Activated effector memory CD4-positive, alpha-beta T cell treated with anti-CD3 and anti-CD28 coated beads, Interleukin-2, amount 50 U/mL, for 16 hours (primary cell): ENCODE data around the gene NCAM2.
"Not testable (repeated sequence)": the region's sequence is repeated elsewhere in the genome, so short reads cannot be mapped to it uniquely, and the experiment has no call there.

Experiments
- DNase-seq: peaks from one replicate; pipeline ENCODE4 v3.0.0-alpha.2; 2020

Gene NCAM2

DNA sequence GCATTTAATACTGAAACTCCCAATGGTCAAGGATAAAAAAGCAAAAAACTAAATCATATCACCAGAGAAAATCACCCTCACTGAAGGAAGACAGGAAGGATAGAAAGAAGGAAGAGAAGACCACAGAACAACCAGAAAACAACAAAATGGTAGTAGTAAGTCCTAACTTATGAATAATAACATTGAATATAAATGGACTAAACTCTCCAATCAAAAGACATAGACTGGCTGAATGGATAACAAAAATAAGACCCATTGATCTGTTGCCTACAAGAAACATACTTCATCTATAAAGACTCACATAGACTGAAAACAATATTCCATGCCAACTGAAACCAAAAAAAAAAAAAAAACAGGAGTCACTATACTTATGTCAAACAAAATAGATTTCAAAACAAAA is 347.7 kb downstream of the NCAM2 start:
- DNase-seq, result no peak

DNA sequence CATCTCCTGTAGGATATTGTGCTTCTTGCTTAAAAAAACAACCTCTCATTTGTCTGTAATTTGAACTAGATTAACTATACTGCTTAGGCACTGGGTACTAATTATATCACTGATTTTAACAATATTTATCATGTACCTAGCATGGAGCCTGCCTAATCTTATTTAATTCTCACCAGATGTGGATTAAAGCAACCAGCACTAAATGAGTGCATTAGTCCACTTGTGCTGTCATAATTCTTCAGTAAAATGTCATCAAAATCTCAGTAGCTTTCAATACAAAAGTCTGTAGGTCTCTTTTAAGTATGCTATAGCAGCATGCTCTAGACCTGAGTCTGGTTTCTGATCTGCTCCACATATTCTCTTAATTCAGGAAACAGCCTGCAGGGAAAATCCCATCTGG is 368.1 kb downstream of the NCAM2 start:
- no peak for DNase-seq

DNA sequence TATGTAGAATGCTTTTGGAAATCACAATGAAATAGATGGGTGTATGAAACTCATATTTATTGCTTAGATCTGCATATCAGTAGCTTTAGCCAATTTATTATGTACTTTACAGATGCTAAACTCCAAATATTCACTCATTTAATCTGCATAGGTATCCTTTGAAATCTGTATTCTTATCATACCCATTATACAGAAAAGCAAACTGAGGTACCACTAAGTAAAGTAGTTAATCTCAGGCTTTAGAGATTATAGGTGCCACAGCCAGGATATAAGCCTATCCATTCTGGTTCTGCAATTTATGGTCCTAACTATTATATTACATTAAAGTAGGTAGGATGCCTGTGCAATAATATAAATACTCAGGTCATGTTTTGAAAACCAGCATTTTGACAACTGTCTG is 369.4 kb downstream of the NCAM2 start:
- no peak for DNase-seq

DNA sequence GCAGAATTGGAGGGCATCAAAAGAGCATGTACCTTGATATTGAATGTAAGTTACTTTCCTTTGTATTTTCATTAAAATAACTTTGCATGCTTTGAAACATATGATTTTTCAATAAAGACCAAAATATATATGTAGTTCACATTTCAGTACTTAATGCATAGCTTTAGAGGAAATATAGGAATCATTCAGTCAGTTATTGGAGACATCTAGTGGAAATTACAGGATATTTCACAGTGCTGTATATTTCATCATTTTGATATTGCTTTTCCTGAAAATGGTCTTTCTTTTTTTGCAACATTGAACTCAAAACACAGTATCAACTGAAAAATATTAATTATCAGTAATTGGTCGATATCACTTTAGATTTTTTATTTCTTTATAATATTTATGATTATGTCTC is 375.8 kb downstream of the NCAM2 start:
- no peak for DNase-seq

DNA sequence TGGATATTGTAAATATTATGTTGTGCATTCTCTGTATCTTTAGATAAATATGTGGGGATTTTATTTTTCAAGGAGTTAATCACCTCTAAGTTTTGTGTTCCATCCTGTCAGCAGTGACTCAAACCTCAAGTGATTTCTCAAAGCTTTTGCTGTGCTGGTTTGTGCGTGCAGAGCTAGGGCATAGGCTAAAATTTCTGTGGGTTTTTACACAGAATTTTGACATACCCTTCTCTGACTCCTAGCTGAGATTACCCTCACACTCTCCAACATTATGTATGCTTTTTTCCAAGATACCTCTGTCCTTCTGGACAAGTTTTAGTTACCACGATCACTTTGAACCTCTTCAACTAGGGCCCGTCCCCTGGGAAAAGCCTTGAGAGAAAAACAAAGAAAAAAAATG is 384.9 kb downstream of the NCAM2 start:
- no peak for DNase-seq

DNA sequence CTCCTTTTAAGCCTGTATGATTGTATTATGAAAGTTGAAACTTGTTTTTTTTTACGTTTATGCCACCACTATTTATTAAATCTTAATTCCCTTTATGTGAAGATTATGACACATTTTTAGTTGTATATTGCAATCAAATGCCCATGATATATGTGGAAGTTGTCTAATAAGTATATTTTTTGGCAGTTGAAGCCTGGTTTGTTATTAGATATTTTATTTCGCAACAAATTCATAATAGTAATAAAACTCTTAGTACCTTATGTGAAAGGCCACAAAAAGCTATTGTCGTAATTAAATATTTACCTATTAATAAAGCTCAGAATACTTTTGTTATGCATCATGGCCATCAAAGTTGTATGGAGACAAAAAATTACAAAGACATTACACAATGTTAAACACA is 386.8 kb downstream of the NCAM2 start:
- DNase-seq, result no peak

DNA sequence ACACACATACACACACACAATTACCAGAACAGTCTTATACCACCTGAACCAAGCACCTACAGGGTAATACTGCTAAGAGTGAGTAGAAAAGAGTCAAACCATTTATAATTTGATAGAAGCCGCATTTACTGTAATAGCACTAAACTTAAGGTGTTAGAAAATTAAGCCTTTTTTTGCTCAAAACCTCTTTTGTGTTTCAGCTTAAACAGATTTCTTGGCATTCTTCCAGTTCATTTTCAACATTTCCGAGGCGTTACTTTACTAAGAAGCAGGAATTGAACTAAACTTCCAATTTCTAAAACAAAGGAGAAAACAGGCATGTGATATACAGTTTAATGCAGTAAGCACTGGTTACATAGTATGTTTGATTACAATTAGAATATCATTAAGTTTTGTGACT is 387.2 kb downstream of the NCAM2 start:
- DNase-seq, result no peak

DNA sequence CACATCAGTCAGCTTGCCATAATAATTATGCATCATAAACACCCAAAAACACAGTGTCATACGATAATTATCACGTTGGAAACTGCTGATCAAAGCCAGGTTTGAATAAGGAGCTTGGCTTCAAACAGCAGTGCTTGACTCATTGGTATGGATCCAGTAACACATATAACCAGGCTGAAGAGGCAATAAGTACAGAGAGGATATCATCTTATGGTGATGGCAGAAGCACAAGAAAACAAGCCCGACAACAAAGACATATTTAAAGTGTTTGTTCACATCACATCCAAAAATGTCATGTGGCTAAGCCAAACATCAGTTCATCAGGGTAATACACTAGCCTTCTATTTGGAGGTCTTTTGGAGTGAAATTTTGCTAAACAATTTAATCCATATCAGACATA is 389.7 kb downstream of the NCAM2 start:
- no peak for DNase-seq

DNA sequence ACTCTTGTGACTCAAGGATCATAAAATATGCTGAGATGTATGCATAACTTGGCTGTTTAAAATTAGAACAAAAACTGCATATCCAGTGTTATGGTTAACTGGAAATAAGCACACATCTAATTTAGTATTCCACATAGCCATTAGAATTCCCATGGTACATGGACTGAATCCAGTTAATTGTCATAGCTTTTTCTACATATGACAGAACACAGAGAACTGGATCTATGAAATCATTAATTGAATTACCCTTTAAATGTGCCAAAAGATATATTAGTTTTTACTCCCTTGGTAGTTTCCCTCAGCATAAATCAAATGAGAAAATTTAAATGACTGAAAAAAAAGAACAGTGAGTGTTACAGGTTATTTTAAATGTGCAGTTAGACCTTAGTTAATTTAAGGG is 395.9 kb downstream of the NCAM2 start:
- DNase-seq, result no peak

DNA sequence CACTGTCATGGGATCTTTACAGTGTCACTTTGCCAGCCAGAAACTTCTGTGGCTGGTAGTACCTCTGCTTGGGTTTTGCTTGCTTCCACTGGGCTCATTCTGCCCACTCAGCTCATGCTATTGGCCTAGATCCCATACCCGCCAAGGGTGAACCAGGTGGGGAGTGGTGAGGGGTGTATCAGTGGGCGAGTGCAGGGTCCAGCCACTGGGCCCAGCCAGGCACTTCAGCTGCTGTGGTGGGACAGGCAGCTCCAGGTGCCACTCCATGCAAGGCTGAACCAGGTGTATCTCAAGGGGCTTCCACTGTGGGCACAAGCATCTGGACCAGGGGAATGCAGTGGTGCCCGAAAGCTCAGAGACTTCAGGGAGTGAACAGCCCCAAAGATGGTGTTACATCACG is 398.2 kb downstream of the NCAM2 start:
- no peak for DNase-seq

DNA sequence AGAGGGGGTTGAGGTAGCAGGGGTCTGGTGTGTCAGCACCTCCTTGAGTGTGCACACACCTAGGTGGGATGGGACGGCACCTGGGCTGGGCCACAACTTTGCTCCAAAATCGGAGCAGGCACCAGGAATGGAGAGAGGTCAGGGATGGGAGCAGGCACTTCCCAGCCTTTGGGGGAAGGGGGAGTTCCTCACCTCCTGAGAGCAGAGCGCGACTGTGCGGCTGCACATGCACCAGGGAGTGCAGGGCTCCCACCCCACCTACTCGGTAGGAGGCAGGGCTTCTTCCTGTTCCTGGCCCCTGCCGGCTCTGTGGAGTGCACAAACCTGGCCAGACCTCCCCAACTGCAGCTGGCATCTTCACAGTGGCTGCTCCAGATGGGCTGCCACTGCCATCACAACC is 399.3 kb downstream of the NCAM2 start:
- DNase-seq, result no peak

DNA sequence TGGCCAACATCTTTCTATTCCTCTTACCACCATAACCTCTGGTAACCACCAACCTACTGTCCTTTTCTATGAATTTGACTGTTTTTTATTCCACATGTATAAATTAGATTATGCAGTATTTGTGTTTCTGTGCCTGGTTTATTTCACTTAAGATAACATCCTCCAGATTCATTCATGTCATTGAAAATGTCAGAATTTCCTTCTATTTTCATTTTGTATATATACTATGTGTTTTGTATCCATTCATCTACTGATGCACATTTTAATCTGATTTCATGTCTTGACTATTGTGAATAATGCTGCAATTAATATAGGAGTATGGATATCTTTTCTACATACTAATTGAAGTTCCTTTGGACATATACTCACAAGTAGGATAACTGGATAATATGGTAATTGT is 403.2 kb downstream of the NCAM2 start:
- no peak for DNase-seq

DNA sequence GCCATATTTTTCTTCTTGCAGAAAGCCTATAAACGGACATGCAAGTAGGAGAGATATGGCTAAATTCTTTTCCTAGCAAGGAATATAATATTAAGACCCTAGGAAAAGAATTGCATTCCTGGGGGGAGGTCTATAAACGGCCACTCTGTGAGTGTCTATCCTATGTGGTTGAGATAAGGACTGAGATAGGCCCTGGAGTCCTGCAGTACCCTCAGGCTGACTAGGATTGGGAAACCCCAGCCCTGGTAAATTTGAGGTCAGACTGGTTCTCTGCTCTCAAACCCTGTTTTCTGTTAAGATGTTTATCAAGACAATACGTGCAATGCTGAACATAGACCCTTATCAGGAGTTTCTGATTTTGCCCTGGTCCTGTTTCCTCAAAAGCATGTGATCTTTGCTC is 404.0 kb downstream of the NCAM2 start:
- not testable (repeated sequence) for DNase-seq

DNA sequence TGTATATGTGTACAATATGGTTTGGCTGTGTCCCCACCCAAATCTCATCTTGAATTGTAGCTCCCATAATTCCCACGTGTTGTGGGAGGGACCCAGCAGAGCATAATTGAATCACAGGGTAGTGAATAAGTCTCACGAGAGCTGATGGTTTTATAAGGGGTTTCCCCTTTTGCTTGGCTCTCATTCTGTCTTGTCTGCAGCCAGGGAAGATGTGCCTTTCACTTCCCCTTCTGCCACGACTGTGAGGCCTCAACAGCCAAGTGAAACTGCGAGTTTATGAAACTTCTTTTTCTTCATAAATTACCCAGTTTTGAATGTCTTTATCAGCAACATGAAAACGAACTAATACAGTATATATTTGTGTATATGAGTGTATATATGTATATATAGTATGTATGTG is 406.1 kb downstream of the NCAM2 start:
- not testable (repeated sequence) for DNase-seq

DNA sequence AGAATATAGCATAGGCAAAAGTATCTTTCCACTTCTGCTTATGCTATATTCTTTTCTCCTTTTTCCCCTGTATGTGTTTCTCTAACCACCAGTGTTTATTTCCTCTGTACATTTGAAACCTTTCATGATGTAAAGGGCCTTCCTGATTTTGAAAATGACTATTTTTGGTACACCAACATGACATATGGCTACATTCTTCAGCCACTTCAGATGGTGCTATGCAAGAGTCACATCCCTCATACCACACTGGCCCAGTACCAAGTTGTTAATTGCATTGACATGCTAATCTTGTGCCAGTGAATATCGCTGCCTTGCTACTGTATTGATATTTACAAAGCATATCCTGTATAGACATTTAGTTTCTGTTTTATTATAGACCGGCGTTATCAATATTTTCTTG is 408.7 kb downstream of the NCAM2 start:
- DNase-seq, result no peak

DNA sequence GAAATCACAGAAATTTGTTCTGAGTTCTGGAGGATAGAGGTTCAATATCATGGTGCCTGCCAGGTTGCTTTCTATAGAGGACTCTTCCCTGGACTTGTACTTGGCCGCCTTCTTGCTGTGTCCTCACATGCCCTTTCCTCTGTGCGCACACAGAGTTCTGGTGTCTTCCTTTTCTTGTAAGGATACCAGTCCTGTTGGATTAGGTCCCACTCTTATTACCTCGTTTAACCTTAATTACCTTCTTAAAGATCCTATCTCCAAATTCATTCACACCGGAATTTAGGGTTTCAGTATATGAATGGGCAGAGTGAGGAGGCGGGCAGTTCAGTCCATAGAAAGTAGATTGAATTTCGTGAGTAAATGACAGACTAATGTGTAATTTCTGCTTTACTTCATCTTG is 413.9 kb downstream of the NCAM2 start:
- no peak for DNase-seq

DNA sequence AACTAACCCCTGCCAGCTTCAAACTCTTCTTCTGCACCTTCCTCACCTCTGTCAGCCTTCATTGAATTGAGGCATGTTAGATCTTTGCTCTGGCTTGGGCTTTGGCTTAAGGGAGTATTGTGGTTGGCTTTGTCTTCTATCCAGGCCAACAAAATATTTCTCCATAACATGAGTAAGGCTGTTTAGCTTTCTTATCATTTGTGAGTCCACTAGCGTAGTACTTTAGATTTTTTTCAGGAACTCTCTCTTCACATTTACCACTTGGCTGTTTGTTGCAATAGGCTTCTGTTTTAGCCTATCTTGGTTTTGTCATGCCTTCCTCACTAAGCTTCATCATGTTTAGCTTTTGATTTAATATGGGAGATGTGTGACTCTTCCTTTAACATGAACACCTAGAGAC is 417.5 kb downstream of the NCAM2 start:
- DNase-seq, result no peak

DNA sequence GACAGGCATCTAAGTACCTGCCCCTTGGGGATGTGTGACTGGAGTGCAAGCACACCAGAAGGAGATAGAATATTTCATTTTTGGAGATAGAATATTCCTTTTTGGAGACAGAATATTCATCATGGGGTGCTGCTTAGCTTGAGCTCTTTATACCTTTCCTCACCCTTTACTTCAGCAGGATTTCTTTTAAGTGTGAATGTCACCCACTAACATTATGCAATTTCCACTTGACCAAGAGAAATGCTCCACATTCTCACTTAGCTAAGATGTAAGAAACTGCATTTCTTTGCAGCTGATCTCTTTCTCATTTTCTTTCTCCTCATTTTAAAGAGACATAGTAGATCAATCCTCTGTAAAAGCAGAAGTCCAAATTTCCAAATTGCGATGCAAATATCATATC is 436.7 kb downstream of the NCAM2 start:
- DNase-seq, result no peak

DNA sequence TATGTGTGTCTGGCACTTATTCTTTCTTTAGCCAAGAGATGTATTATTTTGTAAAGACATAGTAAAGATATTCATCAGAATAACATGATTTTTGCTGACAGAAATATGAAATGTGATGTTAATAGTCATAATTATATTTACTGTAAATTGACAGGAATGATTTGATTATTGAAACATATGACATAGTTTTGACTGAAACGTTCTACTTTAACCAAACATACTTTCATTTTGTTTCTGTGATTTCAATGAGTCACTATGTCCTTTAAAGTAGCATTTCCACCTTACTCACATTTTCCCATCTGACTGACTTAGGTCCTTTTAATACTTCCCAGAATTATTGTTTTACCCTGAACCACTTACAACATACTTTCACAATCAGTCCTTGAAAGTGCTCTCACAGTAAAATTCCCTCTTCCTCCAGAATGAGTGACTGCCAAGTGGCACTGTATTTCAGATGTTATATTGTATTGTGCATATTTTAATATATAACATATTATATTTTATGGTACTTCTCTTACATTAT is 437.9 kb downstream of the NCAM2 start:
- no peak for DNase-seq

DNA sequence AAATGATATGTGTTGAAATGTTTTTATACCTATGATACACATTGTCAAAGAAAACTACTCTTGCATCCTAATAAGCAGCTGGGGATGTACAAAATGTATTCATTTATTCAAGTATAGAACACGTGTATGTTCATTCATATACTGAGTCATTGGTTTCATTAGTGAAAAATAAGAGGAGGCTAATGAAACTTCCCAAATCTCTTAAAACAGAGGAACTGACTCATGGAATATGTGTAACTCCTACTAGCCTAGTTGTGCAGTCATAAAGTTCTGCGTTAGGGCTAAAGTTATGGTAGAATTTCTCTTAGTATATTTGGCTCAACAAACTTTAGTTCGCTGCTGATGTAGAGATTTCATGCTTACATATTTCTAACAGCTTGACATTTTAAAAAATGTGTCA is 441.6 kb downstream of the NCAM2 start:
- no peak for DNase-seq

DNA sequence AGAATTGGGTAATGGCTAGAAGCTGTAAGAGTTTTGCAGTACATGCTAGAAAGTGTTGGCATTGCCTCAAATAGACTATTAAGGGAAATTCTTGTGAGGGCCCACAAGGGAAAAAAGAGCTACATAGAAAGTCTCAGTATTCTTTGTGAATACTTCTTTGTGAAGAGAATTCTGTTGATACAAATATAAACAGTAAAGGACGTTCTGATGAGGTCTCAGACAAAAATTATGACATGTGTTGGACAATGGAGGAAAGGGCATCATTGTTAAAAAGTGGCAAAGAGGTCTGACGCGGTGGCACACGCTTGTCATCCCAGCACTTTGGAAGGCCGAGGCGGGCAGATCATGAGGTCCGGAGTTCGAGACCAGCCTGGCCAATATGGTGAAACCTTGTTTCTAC is 458.9 kb downstream of the NCAM2 start:
- no peak for DNase-seq

DNA sequence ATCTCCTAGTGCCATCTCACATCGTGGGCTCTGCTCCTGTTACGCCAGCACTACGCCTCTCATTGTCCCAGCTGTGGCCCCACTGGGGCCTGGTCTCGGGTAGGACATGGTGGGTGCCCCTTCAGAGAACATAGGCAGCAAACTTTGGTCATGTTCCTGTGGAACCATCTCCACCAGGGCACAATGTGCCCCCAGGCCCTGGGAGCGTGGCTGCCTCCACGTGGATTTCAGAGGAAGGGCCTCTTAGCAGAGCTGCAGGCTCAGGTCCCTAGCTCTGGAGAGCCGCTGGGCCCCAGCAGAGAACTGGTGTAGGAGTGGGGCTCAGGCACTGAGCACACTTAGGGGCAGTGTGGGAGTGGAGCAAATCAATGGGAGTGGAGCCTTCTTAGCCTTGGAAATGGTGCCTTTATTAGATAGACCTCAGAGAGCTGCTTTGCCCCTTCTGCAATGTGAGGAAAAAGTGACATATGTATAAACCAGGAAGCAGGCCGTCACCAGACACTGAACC is 460.0 kb downstream of the NCAM2 start:
- no peak for DNase-seq

DNA sequence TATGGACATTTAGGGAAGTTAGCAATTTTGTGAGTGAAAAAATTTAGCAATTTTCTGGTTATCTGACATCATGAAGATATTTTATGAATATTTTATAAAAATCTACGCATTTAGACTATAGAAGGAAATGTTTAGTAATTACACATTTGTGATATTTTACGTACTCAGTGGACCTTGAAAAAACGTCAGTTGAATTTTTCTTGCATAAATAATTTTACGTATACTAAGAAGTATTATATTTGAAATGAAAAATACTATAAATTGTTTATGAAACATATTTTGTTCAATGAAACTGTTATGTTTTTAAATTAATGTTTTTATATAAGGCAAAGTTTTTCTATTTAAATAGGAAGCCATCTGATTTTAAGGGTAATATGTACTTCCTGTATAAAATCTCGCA is 462.8 kb downstream of the NCAM2 start:
- DNase-seq, result no peak

DNA sequence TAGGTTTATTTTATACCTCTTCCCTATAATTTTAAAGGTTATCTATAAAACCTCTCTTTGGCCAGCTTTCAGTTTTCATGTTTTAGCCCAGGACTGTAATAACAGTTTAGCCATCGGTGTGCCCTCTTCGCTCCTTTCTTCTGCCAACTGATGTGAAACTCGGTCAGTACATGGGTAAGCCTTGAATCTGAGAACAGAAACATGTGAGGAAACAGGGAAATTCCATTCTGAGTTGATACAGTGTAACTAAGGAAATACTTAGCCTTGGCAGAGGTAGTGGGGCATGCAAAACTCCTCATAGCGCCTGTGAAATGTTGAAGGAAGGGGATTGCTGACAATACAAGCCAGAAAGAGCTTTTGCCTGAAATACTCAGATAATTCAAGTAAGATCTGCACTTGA is 465.2 kb downstream of the NCAM2 start:
- no peak for DNase-seq

DNA sequence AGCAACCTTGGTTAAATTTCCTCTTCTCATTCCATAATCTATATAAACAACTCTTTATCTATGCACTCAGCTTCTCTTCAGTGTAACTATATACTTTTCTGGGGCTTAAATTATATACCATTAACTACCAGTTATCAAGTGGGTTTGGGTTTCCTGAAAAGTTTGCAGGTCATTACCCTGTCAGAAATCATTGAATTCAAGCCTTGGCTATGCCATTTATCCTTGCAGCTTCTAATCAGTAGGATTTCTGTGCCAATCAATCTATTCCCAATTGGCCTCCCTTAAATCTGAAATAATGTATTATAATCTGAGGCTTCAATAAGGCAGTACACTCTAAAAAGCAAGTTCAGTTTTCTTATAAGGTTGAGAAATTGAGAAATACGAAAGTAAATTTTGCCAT is 466.5 kb downstream of the NCAM2 start:
- DNase-seq, result no peak

DNA sequence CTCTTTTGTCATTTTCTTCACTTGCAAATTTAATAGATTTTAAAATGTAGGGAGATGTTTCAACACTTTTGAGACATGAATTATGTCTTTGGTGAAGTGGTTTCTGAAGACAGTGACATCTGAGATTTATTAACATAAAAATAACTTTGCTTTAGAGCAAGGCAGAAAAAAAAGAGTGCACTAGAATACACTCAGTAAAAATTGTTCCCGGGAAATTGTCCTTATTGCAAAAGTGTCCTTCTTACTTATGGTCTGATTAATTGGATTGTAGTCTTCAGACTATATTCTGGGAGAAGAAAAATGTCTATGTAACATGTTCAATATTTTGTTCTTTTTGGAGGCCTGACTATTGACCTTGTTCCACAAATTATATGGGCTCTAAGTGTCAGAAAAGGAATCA is 468.5 kb downstream of the NCAM2 start:
- no peak for DNase-seq
